Cerebellar cortex (tissue), 1 donor: Measurements from ENCODE around the gene SRSF2.
"Not testable (repeated sequence)": the region's sequence is repeated elsewhere in the genome, so short reads cannot be mapped to it uniquely, and the experiment has no call there.

ENCODE experiments used
- DNase-seq: peaks from one replicate; pipeline ENCODE4 v3.0.0-alpha.2; 2015; ENCODE audit warnings: low spot score

The SRSF2 gene

DNA sequence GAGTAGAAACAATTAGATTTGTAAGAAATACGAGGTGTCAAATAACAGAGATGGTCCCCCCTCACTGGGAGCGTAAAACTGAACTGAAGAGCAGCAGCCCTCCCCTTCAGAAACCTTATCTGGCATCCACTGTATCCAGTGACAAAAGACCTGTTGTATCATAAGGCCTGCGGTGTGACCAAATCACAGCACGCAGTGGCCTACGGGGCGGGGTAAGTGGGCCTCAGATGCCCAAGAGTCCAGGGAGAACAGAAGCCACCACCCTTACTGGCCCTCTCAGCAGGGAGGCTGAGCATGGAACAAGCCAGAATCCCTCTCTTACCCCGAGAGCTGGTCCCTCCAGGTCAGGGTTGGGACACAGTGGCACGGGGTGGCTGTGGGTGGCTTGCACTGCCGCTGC lies 16.2 kb downstream of the SRSF2 start:
- DNase-seq: no peak

DNA sequence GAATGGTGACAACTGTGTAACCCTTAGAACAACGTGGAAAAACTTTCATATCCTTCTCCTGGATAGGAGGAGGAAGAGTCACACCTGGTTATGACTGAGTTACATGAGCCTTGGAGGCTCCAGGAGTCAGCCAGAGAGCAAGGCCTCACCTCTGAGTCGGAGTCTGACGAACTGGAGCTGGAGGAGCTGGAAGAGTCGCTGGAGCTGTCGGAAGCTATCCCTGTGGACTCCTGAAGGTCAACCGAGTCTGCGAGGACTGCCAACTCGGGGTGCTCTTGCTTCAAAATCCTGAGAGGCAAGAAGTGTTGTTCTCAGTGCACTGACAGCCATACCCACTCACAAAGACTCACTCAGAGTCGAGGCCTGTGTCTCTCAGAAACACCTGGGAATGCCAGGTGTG lies 16.9 kb downstream of the SRSF2 start:
- no peak for DNase-seq

DNA sequence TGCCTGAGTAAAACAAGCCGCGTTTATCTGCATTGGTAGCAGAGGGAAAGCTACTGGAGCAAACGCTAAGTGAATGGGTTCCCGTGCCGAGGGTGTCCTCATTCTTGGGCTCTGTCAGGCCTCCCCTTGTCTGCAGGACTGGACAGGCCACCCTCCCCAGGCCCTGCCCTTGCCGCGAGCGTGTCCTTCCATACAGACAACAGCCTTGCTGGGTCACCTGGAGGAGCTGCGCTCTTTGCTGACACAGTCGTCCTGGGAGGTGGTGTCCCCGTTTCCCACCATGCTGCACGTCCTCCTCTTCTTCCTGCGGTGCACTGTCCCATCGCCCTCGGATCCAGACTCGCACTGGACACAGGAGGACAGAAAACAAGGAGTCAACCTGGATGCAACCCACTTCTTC lies 18.6 kb downstream of the SRSF2 start:
- no peak for DNase-seq

DNA sequence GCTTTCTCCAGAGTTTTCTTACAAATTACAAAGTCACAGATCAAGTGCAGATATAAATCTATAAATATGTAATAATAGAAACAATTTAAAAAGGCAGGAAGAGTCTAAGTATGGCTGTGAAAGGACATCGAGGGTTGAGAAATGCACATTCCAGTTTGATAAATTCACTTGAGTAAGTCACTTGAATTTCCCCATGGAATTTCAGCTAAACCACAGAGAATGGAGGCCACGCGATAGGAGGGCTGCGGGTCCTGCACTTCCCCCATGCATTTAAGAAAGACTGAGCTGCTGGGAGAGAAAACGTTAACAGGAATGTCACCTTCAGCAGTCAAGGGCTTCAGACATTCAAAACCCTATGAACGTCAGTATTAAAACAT lies 20.3 kb downstream of the SRSF2 start:
- no peak for DNase-seq

DNA sequence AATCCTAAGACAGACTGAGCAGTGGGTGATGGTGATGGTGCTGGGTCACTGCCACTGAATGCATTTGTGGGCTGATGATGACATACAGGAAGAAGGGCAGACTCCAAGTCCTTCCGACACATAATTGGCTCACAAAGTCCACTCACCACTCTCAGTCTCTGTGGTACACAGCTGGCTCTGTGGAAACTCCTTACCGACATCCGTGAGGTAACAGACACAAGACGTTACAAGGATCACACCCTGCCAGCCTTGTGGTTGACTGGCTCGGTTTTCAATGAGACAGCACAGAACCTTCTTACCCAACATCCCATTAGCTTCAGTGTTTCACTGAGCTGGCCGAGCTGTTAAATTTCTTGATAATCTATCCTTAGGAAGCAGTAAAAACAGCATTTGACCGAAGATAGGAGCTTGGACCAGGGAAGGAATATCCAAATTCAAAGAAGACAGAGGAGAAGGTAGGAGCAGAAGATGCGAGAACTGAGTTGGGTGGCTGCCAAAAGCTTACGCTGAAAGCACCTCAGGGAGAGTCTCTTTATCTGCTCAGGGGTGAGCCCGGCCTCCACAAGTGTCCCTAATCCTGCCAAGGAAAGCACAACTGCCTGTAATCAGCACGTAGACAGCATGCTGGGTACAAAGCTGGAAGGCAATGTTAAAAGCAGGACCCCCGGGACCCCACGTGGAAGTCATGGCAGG lies 20.8 kb downstream of the SRSF2 start:
- no peak for DNase-seq

DNA sequence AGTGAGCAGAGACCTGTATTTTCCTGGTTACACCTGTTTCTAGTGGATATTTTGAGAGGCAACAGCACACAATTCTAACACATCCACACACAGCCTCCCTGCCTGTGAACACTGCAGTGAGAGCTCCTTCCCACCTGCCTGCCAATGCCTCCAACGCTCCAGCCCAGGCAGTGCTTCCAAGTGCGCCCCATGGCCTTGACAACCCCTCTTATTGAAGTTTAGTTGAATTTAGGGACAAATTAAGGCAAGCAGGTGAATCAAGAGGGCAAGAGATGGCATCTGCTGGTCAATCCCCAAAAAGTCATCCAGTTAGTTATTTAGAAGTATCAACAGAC lies 21.7 kb downstream of the SRSF2 start:
- DNase-seq: no peak

DNA sequence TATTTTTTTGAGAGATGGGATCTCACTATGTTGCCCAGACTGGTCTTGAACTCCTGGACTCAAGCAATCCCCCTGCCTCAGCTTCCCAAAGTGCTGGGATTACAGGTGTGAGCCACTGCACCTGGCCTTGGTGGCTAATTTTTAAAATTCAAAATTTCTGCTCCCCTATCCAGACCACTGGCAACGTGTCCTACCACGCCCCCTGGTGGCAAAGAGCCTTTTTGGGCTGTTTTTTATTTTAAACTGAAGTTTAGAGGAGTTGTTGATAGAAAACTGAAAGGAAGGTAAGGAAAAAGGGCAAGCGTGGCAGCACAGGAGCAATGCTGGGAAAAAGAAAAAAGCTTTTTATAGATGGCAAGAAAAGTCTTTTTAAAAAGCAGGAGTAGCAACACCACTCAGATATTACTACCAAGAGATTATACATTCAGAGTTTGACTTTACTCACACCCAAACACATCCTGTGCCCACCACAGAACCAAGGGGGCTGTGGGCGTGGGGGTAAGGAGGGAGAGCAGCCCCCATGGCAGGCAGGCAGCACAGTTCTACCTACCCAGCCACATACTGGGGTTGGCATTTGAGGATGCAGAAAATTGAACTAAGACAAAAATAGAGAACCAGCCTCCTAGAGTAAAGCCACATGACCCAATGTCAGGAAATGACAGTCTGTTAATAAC lies 22.2 kb downstream of the SRSF2 start:
- DNase-seq: peak; percentile 70

DNA sequence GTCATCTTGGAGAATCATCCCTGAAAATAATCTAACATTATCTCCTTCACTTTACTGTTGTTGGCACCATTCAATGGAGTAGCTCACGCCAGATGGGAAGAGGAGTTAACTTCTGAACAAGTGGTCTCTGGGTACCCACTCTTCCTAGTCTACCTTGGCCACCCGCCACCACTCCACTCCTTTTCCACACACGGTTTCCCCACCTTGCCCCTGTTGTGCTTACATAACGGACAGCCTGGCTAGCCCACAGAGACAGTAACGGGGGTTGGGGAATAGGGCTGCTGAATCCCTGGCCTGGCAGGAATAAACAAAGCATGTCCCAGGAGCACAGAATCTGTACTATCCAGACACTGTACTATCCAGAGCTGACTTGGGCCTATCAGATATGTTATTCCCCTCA lies 22.8 kb downstream of the SRSF2 start:
- DNase-seq: no peak

DNA sequence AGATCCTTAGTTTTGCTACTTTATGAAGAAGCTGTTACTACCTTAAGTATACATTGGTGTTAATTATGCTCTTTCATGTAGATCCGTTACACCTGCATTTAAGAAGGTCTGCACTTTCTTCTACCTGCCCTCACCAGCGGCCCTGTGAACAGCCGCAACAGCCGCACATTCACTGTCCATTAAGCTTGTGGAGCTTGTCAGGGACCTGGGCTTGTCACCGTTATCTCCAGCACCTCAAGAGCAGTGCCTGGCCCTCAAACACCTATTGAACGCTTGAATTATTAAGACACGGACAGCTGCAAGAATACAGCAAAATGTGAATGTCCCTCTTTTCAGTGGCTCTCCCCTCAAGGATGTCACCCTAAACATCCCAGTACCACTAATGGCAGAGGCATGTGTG lies 23.4 kb downstream of the SRSF2 start:
- no peak for DNase-seq

DNA sequence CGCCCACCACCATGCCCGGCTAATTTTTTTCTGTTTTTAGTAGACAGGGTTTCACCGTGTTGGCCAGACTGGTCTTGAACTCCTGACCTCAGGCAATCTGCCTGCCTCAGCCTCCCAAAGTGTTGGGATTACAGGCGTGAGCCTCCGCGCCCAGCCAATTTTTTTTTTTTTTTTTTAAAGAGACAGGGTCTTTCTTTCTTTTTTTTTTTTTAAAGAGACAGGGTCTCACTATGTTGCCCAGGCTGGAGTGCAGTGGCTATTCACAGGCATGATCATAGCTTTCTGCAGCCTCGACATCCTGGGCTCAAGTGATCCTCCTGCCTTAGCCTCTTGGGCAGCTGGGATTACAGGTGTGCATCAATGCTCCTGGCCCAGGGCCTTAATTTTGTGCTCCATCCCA lies 24.8 kb downstream of the SRSF2 start:
- not testable (repeated sequence) for DNase-seq

DNA sequence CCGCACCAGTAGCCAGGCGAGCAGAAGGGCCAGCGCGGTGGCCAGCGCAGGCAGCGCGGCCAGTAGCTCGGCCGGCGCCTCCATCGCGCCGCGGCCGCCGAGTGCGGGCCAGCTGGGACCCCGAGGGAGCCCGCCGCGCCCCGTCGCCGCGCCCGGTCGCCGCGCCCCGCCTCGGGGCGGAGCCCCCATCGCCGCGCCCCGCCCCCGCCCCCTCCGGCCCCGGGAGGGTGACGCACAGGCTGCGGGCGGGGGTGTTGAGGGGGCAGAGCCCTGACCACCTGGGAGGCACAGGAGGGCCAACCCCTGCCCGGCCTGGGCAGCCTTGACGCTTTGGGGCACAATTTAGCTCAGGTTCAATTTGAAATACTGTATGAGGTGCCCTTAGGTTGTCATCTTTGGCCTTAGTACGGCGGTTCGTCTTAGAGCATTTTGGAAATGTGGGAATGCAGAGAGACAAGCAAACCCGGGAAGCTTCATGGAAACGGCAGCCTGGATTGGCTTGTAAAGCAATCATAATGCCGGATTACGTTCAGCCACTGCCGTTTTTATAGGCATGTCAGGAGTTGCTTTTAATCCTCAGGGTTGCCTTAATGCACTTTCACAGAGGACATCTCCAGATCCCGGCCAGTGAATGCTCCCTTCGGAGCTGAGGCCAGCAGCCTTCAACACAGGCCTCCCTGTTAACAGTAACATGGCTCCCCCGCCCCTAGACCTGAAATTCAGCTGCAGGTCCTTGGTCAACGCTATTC lies 26.1 kb downstream of the SRSF2 start, which contains the start of gene MXRA7:
TSS of gene MXRA7 (minus strand) at position 103 of the 749 bp plus-strand sequence. CDS start at position 84, 19 bp downstream.
- peak; percentile 75 for DNase-seq

DNA sequence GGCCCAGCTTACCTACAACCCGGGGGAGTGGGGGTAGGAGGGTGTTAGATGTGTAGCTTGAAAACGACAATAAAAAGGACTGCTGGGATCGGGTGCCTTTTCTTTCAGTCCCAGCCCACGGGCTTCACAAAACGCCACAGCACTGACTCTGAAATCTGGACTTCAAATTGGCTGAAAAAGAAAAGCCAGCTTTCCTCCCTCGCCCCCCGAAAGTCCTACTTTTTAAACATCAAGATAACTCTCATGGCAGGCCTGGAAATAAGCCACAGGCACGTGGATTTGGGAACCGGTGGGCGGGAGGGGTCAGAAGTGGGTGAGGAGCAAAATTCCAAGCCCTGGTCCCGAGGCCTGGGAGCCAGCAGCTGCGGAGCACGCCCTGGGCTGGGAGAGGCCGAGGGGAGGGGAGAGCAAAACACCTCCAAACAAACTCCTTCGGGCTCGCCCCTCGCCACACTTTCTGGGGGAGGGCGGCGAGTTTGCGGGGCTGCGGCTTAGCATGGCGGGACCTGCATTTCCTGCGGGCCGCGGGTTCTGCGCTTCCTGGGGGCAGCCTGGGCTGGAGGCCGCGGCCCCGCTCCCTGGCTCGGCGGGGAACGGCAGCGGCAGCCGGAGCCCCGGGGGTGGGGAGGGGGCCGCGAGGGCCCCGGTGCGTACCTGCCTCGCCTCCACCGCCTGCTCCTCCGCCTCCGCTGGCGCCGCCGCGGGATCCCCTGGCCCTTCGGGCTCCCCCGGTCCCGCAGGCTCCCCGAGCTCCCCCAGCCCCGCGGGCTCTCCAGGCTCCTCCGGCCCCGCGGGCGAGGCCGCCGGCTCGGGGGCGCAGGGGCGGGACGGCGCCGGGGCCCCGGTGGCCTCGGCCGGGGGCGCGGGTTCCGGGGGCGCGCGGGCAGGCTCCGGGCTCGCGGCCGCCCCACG lies 26.9 kb downstream of the SRSF2 start:
- not testable (repeated sequence) for DNase-seq

DNA sequence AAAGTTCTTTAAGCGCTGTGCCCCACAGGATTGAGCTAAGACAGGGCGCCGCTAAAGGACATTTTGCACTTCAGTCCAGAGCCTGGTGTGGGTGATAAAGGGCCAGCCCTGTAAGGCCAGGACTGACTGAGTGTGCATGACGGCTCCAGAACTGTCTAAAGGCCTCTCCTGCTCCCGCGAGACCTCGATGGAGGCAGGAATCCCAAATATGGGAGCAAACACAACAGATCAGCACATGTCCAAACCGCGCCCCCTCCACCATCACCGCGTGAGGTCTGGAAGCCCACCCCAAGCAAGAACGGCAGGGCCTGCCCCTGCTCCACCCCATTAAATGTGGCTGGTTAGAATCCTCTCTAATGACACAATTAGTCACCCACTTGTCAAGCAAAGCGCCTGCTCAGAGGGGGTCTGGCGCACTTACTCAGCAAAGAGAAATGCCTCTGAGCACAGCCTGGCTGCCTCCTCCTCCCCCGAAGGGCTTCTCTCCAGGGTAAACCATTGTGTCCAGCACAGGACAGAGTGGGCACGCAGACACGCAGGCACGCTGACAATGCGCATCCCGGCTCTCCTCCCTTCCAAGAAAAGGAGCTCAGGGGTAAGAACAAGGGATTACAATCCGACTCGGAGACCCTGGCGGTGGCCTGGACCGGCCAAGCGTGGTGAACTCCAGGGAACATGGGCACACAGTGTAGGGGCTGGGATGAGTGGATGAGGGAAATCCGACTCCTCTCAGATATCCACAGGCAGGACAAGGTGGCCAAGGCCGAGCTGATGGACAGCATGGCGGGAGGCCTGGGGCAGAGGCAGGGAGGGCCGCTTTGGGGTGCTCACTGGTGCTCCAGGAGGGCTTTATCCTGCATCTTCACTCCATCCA lies 27.8 kb downstream of the SRSF2 start:
- DNase-seq: peak; percentile 83

DNA sequence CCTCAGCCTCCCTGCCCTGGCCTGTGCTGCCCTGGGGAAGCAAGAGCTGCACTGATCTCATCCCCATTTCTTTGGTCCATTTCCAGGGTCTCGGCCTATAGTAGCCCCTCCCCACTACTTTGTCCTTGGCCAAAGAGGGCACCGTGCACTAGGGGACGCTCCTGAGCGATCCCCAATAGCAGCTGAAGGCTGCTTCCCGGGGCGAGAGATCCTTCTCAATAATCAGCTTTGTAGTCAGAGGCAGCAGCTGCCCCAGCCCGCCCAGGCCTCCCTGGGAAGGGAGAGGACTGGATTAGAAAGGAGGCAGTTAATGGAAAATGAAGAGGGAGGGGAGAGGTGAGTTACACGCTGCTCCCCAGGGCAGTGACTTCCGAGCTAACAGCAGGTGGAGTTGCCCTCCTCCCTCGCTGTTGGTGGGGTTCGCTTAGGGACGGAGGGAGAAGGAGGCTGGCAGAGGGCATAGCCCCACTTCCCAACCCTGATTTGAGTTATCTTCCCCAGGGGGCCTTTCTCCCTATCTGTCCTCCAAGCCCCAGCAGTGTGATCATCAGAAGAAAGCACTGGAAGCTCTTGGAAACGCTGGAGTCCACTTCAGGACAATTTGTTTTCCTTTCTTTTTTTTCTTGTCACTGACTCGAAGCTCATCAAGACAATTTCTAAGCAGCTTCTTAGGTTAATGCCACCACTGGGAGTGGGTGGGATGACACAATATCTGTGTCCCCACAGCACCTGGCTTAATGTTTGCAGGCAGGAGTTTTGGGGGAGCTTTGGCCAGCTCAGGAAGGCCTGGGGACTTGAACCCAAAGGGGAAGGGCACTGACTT lies 28.9 kb downstream of the SRSF2 start:
- DNase-seq: peak; percentile 47

DNA sequence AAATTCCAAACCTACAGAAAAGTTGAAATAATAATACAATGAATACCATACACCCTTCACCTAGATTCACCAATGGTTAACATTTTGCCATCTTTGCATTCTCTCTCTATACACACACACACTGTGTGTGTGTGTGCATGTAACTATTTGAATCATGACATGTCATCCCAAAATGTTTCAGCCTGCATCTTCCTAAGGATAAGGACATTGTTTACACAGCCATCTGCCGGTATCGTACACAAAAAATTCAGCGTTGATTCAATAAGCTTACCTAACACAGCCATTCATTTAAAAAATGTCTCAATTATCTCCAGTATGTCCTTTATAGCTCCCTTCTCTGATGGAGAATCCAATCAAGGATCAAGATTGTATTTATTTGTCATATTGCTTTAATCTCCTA lies 30.3 kb downstream of the SRSF2 start:
- no peak for DNase-seq

DNA sequence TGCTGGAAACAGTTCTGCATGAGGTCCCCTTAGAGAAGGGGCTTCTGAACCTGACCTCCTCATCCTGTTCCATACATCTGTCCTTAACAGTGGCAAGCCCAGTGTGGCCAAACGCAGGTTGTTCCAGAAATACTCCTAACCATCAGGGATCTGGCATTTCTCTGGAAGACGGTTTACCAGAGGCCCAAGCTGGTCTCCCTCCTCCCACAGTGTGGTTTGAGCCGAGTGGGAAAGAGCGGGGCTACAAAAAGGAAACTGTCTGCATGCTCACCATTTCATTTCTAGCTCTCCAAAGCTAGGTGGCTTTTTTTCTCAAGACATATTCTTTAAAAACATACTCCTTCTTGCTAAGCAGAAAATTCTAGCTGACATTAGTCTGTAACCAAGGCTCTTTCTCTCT lies 32.3 kb downstream of the SRSF2 start:
- no peak for DNase-seq

DNA sequence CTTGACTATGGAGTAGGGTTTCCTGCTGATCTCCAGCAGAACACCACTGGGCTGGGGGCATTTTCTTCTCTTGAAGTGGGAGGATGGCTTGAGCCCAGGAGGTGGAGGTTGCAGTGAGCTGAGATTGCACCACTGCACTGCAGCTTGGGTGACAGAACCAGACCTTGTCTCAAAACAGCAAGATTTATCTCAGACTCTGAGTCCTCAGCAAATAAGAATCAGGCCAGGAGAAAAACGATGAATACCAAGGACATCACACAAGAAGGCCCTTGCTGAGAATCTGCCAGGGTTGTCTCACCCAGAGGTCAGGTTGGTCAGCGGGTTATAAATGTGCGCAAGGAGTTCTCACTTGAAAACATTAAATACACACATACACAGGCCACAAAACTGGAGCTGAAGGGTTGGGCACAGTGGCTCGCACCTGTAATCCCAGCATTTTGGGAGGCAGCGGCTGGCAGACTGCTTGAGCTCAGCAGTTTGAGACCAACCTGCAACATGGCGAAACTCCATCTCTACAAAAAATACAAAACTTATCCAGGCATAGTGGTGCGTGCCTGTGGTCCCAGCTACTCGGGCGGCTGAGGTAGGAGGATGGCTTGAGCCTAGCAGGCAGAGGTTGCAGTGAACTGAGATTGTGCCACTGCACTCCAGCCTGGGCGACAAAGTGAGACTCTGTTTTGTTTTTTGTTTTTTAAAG lies 34.0 kb downstream of the SRSF2 start:
- no peak for DNase-seq

DNA sequence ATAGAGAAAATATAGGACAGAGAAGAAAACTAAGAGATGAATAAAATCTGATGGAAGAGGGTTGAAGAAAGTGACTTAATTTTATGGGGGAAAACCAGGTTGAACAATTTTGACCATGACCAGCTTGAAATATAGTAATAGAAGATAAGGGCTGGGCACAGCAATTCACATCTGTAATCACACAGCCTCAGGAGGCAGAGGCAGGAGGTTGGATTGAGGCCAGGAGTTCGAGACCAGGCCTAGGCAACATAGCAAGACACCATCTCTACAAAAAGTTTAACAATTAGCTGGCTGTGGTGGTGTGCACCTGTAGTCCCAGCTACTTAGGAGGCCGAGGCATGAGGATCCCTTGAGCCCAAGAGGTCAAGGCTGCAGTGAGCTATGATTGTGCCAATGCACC lies 35.1 kb downstream of the SRSF2 start:
- no peak for DNase-seq

DNA sequence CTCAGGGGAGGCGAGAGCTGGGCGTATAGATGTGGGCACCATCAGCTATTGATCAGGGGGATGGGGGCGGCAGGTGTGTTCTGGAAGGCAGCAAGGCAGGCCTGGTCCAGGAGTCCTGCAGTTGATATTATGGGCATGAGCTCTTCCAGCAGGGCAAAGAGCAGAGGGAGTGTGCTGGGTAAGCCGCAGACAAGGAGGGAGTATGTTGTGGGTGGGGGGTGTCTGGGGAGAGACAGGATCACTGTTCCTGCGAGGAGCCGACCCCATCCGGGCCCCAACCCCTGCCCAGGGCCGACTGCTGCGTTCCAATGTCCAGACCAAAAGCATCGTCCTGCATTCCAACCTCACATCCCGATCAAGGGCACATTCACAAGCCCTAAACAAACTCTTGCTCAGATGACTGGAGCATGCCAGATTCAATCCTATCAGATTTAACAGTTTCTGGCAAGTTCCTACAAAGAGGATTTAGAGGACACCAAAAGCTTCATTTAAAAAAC lies 35.6 kb downstream of the SRSF2 start:
- no peak for DNase-seq
